IPS DF 19.7 (cell line): ENCODE data around the gene TRIM27.
"Not testable (repeated sequence)": the region's sequence is repeated elsewhere in the genome, so short reads cannot be mapped to it uniquely, and the experiment has no call there.

Experiments used
- DNase-seq: peaks from one replicate; pipeline ENCODE4 v3.0.0-alpha.2; 2013; ENCODE audit warnings: low read depth, low spot score

The TRIM27 gene

DNA sequence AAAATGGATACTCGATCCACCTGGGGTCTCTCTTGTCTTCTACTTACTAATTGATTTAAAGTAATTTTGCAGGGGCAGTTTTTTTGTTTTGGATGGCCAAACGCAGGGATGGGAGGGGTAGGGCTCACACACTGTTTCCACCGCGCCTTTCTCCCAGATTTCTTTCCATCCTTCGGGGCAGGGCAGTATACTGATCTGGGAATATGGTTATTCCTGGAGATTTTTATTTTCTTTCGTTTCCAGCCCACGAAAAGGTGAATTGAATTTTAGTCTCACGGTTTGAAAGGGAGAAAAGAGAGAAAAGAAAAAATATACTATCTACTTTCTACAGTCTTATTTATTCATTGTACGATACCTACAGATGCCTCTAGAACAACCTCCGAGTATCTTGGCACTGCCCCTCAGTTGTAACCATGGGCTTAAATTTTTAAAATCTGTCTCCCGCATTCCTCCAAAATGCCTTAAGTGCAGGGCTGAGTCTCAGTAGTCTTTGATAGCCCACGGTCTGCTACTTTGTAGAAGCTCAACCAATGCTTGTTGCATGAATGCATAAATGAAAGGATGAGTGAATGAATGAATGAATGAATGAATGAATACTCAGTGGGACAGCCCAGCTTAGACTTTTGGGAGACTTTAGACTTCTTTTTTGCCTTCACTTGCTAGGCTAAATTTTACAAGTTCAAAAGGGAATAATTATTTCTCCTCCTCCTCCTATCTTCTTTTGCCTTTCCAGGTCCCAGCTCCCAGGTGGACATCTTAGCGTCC, 18.1 kb upstream of the TRIM27 start:
- DNase-seq = no peak

DNA sequence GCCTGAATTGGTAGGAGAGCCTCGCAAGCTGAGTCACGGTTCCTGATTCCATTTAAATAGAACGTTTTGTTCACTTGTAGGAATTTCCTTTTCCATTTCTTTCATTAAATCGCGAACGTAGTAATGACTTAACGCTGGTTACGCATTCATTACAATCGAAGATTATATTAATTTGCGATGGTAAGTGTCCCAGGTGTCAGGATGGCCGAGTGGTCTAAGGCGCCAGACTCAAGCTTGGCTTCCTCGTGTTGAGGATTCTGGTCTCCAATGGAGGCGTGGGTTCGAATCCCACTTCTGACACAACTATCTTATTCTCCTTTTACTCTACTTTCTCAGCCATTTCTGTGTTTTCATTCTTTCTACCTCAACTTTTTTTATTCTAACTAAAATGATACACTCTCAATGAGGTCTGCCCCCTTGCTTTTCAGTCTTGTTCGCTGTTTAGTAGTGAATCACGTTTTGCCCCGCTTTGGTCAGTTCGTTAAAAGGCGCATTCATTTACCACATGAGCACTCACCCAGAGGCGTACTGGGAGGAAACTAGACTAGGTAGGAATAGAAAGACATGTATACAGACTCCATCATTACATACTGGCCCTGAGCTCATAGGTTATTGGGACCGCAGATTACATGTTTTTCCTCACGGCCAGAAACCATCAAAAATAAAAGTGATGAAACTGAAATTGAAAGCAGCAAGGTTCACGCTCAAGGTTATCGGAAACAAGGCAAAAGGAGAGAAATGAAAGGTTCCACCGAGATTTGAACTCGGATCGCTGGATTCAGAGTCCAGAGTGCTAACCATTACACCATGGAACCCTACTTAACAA, 17.3 kb upstream of the TRIM27 start:
- no peak for DNase-seq

DNA sequence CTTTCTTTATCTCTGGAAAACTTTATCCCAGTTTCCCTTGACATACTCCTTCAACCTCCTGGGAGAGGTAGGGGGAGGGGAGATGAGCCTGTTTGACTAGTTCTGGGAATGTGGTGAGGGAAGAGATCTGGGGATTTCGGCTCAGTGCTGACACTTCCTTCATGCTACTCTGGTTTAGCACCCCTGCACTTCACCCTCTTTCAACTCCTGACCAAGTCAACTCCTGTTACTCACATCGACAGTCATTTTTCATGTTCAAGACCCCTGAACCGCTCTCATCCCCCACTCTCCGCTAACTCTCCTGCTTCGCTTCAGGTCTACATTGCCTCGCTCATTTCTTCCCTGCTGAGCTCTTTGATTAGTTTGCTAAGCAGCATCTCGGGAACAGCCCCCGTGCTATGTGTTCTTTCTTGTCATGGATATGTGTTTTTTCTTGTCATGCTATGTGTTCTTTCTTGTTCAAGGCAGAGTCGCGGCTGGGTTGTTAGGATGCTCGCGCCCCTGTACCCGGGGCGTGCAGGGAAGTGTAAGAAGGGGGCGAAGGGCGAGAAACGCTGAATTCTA, 16.6 kb upstream of the TRIM27 start:
- DNase-seq = peak; percentile 81

DNA sequence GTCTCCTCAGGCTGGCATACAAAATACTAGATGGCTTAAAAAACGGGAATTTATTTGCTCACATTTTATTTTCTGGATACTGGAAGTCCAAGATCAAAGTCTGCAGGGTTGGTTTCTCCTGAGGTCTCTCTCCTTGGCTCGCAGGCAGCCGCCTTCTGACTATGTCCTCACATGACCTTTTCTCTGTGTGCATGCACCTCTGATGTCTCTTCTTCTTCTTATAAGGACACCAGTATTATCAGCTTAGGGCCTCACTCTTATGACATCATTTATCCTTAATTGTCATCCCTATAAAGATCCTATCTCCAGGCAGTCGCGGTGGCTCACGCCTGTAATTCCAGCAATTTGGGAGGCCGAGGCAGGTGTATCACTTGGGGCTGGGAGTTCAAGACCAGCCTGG, 9.3 kb upstream of the TRIM27 start:
- no peak for DNase-seq

DNA sequence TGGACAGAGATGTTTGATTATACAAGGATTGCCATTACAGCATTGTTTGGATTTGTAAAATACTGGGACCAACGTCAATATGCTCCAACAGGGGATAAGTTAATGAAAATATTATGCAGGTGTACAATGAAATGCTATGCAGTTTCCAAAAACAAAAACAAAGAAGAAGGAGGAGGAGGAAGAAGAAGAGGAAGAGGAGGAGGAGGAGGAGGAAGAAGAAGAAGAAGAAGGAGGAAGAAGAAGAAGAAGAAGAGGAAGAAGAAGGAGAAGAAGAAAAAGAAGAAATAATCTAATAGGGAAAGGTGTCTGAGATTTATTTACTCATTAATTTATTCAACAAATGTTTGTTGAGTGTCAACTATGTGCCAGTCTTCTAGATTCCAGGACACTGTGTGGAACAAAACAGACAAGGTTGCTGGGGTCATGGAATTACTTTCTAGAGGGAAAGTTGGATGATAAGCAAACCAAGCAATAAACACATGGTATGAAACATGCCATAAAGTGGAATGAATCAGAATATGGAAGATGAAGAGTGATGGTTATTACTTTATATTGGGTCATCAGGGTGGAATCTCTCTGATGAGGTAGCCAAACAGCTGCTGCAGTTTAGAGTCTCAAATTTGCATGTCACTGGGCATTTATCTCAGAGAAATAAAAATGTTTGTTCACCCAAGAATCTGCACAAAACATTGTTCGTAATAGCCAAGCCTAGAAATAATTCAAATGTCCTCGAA, 6.3 kb upstream of the TRIM27 start:
- no peak for DNase-seq

DNA sequence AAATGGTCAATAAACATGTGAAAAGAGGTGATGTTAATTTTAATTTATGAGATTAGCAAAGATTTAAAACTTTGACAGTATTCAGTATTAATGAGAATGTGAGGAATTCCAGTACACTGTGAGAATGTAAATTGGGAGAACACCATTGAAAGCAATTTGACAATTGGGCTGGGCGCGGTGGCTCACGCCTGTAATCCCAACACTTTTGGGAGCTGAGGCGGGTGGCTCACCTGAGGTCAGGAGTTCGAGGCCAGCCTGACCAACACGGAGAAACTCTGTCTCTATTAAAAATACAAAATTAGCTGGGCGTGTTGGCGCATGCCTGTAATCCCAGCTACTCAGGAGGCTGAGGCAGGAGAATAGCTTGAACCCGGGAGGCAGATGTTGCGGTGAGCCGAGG, 5.6 kb upstream of the TRIM27 start:
- DNase-seq = not testable (repeated sequence)

DNA sequence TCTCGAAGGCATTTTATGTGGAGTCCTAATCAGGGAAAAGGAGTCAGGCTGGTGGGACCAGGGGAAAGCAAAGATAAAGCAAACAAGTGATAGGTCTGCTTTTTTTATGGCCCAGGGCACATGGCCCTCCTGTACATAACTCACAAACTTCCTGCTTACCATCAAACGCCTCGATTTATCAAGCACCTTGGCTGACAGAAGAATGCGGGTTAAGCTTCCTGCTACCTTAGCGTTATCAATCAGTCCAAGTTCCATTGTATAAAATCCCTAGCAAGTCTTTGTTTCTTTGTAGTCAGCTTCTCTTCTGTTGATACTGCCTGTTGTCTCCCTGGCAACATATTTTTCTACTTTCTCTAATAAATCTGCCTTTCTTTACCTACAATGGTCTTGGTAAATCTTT, 4.1 kb upstream of the TRIM27 start:
- DNase-seq = no peak

DNA sequence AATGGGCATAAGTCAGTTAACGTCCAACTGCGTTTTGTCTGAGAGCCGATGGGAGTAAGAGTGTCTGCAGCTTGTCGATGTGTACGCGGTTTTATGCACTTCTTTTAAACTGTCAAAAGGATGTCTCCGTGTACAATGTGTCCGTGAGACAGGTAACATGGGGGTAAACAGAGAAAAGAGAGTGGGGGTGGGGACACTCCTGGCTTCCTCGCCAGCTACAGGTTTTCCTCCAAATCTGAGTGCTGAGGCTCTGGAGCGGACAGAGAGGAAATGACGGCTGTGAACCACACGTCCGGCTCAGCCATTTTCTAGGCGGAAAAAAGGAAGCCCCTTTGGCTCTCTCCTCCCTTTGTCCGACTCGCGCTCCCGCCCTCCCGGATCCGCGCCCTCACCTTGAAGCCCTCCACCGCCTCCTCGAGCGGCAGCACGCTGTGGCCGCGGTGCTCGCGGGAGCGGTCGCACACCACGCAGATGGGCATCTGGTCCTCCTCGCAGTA, 916 bp downstream of the TRIM27 start:
- DNase-seq = no peak

DNA sequence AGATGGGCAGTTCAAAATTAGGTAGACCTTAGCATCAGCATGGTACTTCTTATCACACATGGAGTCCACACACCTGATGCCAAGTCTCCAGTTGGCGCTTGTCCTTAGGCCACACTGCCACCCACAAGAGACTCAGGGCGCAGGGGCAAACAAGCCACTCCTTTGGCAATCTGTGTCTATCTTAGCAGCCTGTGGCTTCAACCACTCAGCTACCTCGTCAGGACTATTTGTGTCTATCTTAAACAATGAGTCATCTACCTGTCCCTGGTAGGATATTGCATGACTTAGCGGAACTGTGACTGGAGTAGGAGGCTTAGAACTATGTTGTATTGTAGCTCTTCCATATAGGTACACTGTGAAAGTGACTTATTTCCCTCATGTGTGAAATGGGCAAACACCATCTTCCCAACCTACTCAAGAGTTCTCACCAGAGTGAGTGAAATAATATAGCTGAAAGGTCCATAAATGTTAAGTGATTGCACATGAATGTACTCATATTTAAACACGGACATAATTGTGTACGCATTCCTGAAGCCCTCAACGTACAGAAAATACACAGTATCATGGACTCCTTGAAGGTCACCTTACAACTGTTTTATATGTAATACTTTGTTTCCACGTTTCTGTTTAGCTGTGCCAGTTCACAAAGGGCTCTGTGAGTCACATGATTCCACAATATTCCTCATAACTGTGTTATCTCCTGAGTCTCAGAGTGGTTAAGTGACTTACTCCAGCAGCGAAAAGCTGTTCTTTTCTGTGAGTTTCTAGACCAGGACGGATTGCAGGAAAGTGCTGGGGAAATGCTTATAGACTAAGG, 1.6 kb downstream of the TRIM27 start:
- DNase-seq = no peak

DNA sequence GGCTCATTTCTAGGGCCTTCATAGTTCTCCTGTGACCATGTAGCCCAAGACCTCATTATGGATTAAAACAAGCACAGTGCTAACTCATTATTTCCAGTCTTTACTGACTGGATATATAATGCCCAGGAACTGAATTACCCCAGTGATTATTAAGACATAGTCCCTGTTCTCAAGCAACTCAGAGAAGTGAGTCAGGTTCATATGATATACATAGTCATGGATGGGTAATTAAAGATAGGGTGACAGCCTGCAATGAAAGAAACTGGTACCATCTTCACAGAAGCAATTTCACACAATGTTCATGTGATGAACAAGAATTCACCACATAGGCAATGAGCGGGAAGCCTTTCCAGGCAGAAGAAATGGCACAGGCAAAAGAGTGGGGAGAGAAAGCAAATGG, 3.5 kb downstream of the TRIM27 start:
- DNase-seq = no peak

DNA sequence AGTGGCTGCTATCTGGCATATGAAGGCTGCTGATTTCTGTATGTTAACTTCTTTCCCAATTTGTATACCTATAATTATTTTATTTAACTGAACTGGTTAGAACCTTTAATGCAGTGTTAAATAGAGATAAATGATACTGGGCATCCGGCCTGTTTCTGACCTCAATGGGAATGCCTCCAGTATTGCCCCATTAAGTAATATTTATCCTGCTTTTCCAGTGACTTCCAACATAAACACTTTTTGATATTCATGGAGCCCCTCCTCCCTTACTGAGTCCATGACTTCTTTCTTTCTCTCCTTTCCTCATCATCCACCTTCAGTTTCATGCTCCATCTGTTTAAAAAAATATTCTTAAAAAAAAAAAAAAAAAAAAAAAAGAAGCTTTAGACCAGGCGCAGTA, 8.8 kb downstream of the TRIM27 start:
- no peak for DNase-seq

DNA sequence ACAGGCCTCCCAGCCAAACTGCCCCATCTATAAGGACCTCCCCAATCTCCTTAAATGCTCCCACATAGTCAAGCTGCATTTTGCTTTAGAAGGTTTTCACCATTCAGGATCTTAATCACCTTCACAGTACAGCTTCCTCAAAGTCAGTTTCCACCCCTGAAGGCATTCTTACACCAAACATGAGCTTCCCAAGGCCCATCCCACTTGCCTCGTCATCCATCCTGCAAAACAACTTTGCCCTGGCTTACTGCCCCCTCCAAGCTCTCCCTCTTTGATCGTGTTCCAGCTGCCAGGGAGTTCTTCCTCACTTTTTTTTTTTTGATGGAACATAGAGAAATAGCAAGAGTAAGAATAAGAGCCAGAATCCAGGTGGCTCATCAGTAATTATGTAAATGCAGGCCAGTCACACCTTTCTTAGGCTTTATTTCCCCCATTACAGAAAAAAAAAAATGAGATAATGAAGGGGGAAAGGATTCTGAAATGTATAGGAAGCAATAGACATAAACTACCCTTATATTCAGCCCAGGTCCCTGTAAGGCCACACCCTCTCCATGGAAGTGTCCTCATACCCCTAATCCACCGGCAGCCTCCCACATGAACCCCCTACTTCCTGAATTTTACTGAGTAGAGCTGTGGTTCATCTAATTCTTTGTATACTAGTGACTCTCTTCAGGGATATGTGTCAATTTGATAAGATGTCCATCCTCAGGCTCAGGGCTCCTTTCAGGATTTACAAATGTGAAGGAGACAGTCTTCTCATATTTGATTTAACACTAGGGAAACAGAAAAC, 12.7 kb downstream of the TRIM27 start:
- DNase-seq = no peak

DNA sequence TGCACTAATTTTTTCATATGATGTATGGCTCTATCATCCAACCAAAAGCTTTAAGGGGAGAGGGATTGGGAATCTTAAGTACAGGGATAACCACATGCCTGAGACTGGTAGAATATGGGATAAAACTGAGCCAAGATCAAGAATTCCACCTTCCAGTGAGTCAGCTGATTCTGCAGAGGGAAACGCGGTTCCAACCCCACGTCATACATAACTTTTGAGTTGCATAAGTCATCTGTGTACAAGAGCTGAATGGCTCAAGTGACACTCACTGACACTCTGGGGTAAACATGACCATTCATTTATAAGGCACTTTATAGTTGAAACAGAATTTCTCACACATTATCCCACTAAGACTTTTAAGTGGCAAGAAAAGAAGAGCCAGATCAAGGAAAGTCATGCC, 16.4 kb downstream of the TRIM27 start:
- DNase-seq = no peak

DNA sequence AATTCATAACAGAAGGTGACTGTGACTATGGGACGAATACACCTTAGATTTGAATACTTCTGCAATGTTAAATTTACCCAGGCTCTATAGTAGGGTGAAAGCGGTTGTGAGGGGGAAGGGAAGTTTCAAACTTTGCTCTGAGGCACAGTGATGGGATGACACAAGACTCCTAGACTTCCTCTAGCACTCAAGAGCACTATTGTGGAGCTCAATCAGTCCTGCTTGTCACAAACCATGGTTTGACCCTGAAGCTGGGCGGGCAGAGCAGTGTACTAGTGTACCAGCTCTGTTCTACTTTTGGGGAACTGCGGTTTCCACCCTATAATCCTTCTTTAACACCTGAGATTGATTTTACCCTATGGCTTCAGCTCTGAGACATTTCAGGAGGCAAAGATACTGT, 17.1 kb downstream of the TRIM27 start:
- no peak for DNase-seq

DNA sequence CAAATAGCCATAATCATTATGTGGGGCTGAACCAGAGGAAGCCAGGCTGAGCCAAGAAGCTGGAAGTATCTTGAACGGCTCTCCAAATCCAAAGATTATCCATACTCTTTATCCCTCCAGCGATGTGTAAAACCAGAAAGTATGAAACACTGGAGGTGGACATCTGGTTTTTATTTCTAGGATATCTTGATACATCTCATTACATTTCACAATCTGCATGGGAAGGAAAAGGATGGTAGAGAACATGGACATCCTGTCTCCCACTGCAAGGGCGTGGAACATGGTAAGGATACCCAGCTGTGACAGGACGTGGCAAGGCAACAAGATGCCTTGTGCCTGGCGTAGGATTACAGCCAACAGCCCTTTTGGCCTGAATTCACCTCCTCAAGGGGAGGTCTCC, 20.1 kb downstream of the TRIM27 start:
- no peak for DNase-seq

DNA sequence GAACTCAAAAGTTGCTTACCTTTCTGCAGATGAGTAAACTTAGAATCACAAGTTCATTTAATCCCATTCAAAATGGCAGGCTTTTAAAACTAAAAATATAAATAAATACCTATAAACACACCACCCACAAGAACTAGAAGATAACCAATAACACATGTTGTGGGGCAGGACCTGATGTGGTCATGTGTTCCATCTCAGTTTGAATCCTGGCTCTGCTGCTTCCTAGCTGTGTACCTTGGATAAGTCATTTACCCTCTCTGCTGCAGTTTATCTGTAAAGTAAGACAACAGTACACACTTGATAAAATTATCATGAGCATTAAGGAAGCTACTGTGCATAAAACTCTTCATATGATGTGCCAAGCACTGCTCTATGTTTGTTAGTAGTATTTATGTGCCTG, 22.0 kb downstream of the TRIM27 start:
- DNase-seq = no peak

DNA sequence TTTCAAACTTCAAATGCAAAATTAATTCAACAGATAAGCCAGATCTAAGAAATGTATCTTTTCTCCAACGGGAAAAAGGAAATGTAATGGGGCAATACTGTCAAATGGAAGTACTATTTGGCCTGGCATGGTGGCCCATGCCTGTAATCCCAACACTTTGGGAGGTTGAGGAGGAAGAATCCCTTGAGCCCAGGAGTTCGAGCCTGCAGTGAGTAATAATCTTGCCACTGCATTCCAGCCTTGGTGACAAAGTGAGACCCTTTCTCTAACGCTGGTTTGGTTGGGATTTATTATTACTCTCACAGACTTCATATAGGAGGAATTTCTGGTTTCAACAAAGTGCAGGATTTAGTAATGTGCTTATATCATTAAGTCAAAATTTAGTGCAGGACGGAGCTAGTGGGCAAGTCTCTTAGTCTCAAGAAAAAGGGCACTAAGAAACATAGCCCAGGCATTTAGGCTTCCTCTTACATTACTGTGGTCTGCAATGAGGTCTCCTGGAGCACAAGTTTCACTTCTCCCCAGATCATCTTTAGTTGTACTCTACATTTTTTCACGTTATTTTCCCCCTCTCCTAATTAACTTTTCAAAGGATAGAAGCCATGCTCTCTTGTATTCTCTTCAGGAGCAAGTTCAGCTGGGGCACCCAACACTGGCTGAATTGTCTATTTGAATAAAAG, 23.1 kb downstream of the TRIM27 start:
- no peak for DNase-seq

DNA sequence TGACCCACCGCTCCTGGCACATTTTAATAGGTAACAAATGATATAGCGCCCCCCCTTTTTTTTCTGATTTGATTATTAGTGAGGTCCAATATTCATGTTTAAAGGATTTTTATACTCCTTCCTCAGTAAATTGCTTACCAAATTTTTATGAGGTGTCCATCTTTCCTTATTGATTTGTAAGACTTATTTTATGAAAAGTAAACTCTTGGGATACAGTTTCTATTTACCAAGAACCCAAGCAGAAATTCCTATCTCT, 25.1 kb downstream of the TRIM27 start:
- no peak for DNase-seq

DNA sequence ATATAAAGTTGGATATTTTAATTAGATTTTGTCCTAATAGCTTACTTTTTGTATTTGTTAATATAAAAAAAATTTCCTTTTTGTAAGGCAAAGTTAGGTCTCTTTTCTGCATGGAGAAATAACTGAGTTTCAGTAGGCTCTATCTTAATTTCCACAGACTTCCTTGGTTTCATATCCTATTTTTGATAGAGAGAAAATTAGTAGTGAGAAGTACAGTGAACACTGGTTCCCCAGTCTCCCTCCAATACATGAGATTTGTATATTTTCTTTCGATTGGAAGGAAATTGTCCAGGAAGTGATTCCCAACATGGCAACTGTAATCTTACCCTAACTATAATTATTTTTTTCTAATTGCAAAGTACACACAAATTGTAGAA, 26.4 kb downstream of the TRIM27 start:
- no peak for DNase-seq
